CD4-positive, CD25-positive, alpha-beta regulatory T cell (primary cell): ENCODE measurements around the gene MRPS9. TPM values are rescaled to one million over a fixed set of nuclear protein-coding genes. Genes with fewer than 3 reads are reported as not detected.

Source experiments
- ATAC-seq, 2 donors: fragments of 150-1000 bp; cut with Tn5 transposase; one replicate each; pipeline ENCODE4 v1.10.0; 2021; ENCODE audit warnings: low read depth in 2 of 2, moderate number of reproducible peaks in 2 of 2, moderate library complexity in 1 of 2
- DNase-seq, 3 donors: peaks; one replicate each; pipeline versions ENCODE4 v3.0.0 to v3.0.0-alpha.2; 2012 to 2022; ENCODE audit warnings: mixed read lengths in 1 of 3
- H3K27ac ChIP-seq: one replicate; pipeline ENCODE4 v1.7.0; 2013; ENCODE audit warnings: mild to moderate bottlenecking, low read length; ENCODE audit not compliant: insufficient read depth, poor library complexity, severe bottlenecking
- H3K27me3 ChIP-seq: one replicate; pipeline ENCODE4 v1.7.0; 2013; ENCODE audit warnings: low read length; ENCODE audit not compliant: control insufficient read depth, insufficient read depth
- H3K36me3 ChIP-seq: one replicate; pipeline ENCODE4 v1.7.0; 2013; ENCODE audit warnings: mild to moderate bottlenecking, low read length, moderate library complexity; ENCODE audit not compliant: control insufficient read depth, insufficient read depth
- H3K4me1 ChIP-seq: 2 replicates; pipeline ENCODE4 v1.7.0; 2013; ENCODE audit warnings: mild to moderate bottlenecking, low read length; ENCODE audit not compliant: insufficient read depth, control insufficient read depth, poor library complexity, severe bottlenecking
- H3K4me3 ChIP-seq: one replicate; pipeline ENCODE4 v1.7.0; 2013; ENCODE audit warnings: low read depth, mild to moderate bottlenecking, low read length, moderate library complexity
- H3K9me3 ChIP-seq, 2 experiments: 1 replicate in 1 of 2; 2 replicates in 1 of 2; pipeline ENCODE4 v1.7.0; 2013; ENCODE audit warnings: low read length in 2 of 2, mild to moderate bottlenecking in 1 of 2, moderate library complexity in 1 of 2; ENCODE audit not compliant: control insufficient read depth in 2 of 2
- H3K27ac Mint-ChIP-seq, 3 donors: one replicate each; pipeline ENCODE4 v1.8.0; 2020 to 2022; ENCODE audit warnings: mild to moderate bottlenecking in 3 of 3, mixed read lengths in 3 of 3, moderate library complexity in 2 of 3
- H3K27me3 Mint-ChIP-seq: one replicate; pipeline ENCODE4 v1.8.0; 2022; ENCODE audit warnings: mild to moderate bottlenecking, mixed read lengths
- H3K36me3 Mint-ChIP-seq: one replicate; pipeline ENCODE4 v1.8.0; 2020; ENCODE audit warnings: mixed read lengths
- H3K4me1 Mint-ChIP-seq, 4 donors: one replicate each; pipeline ENCODE4 v1.8.0; 2020 to 2022; ENCODE audit warnings: mixed read lengths in 4 of 4, mild to moderate bottlenecking in 1 of 4
- H3K4me3 Mint-ChIP-seq, 4 donors: one replicate each; pipeline ENCODE4 v1.8.0; 2020 to 2022; ENCODE audit warnings: mild to moderate bottlenecking in 4 of 4, mixed read lengths in 4 of 4, moderate library complexity in 3 of 4
- H3K9me3 Mint-ChIP-seq, 7 donors: one replicate each; pipeline ENCODE4 v1.8.0; 2020 to 2022; ENCODE audit warnings: mixed read lengths in 7 of 7, mild to moderate bottlenecking in 3 of 7, moderate library complexity in 2 of 7
- polyA plus RNA-seq, 4 donors: library from polyadenylated mRNA; unstranded; fragments of 300-500 nt; fragmentation: Illumina TruSeq; gene quantifications; one replicate each; pipeline ENCODE4 v1.2.3, GENCODE V29; 2021
- total RNA-seq: library from RNA; stranded (reverse); gene quantifications from one replicate; pipeline ENCODE4 v1.2.3, GENCODE V29; 2022

The MRPS9 gene
- total RNA-seq (13.2 TPM), polyA plus RNA-seq (10 to 100 TPM; 27.5 to 39.6 (median 34.0) TPM)

DNA sequence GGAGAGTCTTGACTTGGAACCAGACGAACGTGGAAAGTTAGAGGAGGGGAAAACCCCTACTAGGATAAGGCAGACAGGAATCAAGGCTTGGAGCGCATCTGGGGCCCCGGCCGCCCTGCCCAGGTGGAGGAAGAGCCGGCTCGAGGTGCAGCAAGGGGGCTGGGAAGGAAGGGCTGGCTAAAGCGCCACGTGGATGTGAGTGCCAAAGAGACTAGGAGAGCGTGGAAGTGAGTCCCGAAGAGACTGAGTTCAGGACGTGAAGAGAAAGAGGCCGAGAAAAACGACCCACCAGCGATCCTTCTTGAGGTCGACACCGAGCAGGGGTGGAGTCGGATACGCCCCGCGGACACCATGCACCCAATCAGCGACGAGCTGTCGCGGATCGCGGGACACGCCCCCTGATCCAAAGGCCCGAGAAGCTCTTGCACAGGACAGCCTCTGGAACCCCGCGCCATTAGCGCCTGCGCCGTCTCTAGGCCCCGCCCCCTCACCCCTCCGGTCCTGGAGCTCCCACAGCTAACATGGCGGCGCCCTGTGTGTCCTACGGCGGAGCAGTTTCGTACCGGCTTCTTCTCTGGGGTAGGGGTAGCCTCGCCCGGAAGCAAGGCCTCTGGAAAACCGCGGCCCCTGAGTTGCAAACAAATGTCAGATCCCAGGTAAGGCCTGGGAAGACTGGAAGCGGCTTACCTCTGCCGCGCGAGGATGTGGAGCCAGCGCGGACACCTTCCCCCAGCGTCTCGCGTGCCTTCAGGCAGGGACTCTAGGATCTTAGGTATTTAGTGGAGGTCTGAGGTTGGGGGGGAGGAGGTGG, at the start of gene MRPS9:
Gene MRPS9, plus strand, starts transcription at position 498 of the 811 bp plus-strand sequence. Its CDS starts 24 bp downstream, at position 522.
- H3K27ac Mint-ChIP-seq: peak within 1 kb of the TSS; percentile 90 to 98 (median 96)
- H3K4me1 ChIP-seq: peaks cover 21% of the 10 kb centered on the region
- no peaks in the 10 kb centered on the region for H3K36me3 ChIP-seq
- no peaks in the 10 kb centered on the region for H3K36me3 Mint-ChIP-seq
- H3K4me3 Mint-ChIP-seq: peak within 1 kb of the TSS; percentile 88 to 99 (median 98)
- H3K27ac ChIP-seq: peak within 1 kb of the TSS; percentile 80
- DNase-seq (peak; percentile 96 to 98 (median 96)), ATAC-seq (peak; percentile 98 to 99)
- no peaks in the 10 kb centered on the region for H3K27me3 Mint-ChIP-seq
- H3K4me3 ChIP-seq: peak within 1 kb of the TSS; percentile 88
- no peaks in the 10 kb centered on the region for H3K9me3 ChIP-seq
- H3K4me1 Mint-ChIP-seq: peaks cover 8 to 54% (median 36%) of the 10 kb centered on the region in 4 donors
- no peaks in the 10 kb centered on the region for H3K27me3 ChIP-seq
- no peaks in the 10 kb centered on the region for H3K9me3 Mint-ChIP-seq

DNA sequence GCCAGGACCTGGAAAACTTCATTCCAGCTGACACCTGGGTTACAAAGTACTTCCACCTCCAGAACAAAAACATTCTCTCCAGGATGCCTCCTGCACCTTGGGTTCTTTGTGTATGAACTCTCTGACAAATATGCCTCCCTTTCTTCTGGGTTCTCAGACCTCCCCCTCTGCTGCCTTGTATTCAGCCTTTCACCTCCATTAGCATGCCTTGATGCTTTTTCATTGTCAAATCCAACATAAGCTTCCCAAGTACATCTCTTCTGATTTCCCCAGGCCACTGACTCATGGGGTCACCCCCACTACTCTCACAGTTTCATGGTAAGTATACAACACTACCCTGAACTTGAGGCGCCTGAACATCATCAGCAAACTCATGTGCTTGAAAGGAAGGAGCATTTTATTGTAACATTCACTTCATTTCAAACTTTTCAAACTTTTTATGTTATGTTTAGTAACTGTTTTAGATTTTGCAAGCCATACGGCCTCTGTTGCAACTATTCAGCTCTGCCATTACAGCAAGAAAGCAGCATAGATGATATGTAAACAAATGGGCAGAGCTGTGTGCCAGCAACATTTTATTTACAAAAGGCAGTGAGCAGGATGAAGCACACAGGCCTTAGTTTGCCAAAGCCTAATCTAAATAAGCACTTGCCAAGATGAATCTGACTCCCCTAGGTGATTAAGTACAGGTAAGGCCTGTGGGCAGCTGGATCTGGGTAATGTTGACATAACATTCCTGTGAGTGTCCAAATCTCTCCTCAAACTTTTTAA, 32.5 kb upstream of the MRPS9 start:
- Histone ChIP-seq H3K4me3 (no peak overlapping the region), H3K27me3 (peaks cover 2% of the 10 kb centered on the region), H3K9me3 (peaks cover 4 to 14% of the 10 kb centered on the region in 2 experiments), H3K36me3 (no peaks in the 10 kb centered on the region), H3K27ac (no peak overlapping the region), H3K4me1 (no peaks in the 10 kb centered on the region)
- Mint-ChIP-seq H3K27me3 (peaks cover 21% of the 10 kb centered on the region), H3K4me3 (no peak overlapping the region), H3K9me3 (peaks cover 1 to 16% (median 9%) of the 10 kb centered on the region in 7 donors), H3K27ac (no peak overlapping the region), H3K36me3 (peaks cover 3% of the 10 kb centered on the region), H3K4me1 (peaks cover 0 to 2% (median 0%) of the 10 kb centered on the region in 4 donors)
- no peak for DNase-seq
- no peak for ATAC-seq

DNA sequence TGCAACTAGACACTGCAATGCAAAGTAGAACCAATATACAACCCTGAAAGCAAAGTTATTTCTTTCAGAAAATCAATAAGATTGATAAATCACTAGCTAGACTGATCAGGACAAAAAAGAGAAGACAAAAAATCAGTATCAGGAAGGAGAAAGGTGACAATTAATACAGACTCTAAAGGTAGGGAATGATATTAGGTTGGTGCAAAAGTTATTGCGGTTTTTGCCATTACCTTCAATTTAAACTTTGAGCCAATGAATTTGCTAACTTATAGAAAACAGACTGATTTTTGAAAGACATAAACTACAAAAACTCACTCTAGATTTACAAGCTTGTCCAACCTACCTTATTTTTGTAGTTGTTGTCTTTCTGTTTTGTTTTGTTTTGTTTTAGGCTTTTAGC, 30.5 kb upstream of the MRPS9 start:
- Histone ChIP-seq H3K9me3 (peaks cover 4 to 14% of the 10 kb centered on the region in 2 experiments), H3K27ac (no peak overlapping the region), H3K36me3 (no peaks in the 10 kb centered on the region), H3K4me3 (no peak overlapping the region), H3K4me1 (no peaks in the 10 kb centered on the region), H3K27me3 (peaks cover 2% of the 10 kb centered on the region)
- Mint-ChIP-seq H3K27ac (no peak overlapping the region), H3K4me3 (no peak overlapping the region), H3K9me3 (peaks cover 1 to 16% (median 12%) of the 10 kb centered on the region in 7 donors), H3K4me1 (peaks cover 0 to 2% (median 0%) of the 10 kb centered on the region in 4 donors), H3K36me3 (peaks cover 3% of the 10 kb centered on the region), H3K27me3 (peaks cover 21% of the 10 kb centered on the region)
- DNase-seq (no peak), ATAC-seq (no peak)

DNA sequence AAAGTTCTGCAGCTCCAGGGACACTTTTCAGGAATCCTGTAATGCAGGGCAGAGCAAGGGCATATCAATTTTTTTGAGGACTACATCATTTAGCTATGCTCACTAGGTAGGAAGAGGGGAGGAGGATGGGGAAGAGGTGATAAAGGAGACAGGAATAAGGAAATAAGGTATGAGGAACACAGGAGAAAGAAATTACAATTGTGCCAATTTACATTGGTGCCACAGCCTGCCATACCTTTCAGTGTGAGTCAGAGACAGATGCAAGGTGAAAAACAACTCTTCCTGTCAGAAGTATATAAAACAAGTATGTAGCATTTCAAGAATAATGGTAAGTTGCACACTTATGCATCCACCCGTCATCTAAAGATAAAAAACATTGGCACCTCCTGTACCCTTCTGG, 5.4 kb upstream of the MRPS9 start:
- Mint-ChIP-seq H3K4me3 (no peak overlapping the region), H3K9me3 (no peaks in the 10 kb centered on the region), H3K27me3 (peaks cover 13% of the 10 kb centered on the region), H3K27ac (no peak overlapping the region), H3K4me1 (peaks cover 0 to 13% (median 9%) of the 10 kb centered on the region in 4 donors), H3K36me3 (no peaks in the 10 kb centered on the region)
- no peak for DNase-seq
- Histone ChIP-seq H3K27me3 (peaks cover 2% of the 10 kb centered on the region), H3K27ac (no peak overlapping the region), H3K9me3 (no peaks in the 10 kb centered on the region), H3K4me3 (no peak overlapping the region), H3K4me1 (peaks cover 8% of the 10 kb centered on the region), H3K36me3 (no peaks in the 10 kb centered on the region)
- no peak for ATAC-seq

DNA sequence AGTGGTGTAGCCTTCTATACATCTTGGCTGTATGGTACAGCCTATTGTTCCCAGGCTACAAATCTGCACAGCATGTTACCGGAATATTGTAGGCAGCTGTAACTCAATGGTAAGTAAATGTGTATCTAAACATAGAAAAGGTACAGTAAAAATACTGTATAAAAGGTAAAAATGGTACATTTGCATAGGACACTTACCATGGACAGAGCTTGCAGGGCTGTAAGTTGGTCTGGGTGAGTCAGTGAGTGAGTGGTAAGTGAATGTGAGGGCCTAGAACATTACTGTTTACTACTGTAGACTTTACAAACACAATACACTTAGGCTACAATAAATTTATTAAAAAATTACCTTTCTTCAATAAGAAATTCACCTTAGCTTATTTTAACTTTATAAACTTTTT, 3.7 kb upstream of the MRPS9 start:
- Histone ChIP-seq H3K4me3 (no peak overlapping the region), H3K27ac (no peak overlapping the region), H3K9me3 (no peaks in the 10 kb centered on the region), H3K4me1 (peaks cover 19% of the 10 kb centered on the region), H3K36me3 (no peaks in the 10 kb centered on the region), H3K27me3 (peaks cover 2% of the 10 kb centered on the region)
- no peak overlapping the region for H3K4me3 Mint-ChIP-seq
- H3K9me3 Mint-ChIP-seq: no peaks in the 10 kb centered on the region
- no peaks in the 10 kb centered on the region for H3K36me3 Mint-ChIP-seq
- H3K27me3 Mint-ChIP-seq: peaks cover 4% of the 10 kb centered on the region
- ATAC-seq (no peak), DNase-seq (no peak)
- no peak overlapping the region for H3K27ac Mint-ChIP-seq
- peaks cover 8 to 27% (median 20%) of the 10 kb centered on the region in 4 donors for H3K4me1 Mint-ChIP-seq

DNA sequence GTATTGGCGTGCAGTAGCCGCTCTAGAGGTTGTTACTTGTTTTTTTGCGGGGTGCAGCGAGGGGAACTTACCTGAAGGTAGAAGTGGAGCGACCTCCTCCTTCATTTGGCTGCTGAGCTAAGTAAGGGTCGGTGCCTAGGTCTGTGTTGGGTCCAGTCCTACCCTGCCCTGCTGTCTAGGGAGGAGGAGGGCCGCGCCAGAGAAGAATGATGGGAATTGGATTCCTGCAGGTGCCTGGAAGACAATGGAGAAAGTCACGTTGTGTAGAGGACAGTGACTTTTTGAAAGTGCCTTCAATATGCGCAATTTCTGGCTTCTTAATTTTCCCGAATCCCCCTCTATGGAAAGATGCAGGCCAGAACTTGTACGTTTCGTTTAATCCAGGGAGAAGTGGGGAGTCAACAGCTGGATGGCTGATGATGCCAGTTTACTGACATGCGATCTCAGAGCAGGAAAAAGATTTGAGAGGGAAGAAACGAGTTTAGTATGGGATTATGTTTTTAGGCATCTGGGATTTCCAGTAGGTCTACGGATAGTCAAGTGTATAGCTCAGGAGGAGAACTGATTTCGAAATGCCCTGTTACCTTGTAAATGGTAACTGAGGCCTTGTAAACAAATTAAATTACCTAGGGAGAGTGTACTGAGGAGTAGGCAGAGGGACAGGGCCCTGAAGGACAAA, 653 bp downstream of the MRPS9 start:
- H3K36me3 ChIP-seq: no peaks in the 10 kb centered on the region
- H3K9me3 ChIP-seq: no peaks in the 10 kb centered on the region
- Mint-ChIP-seq H3K27me3 (no peaks in the 10 kb centered on the region), H3K27ac (peak overlapping the region; percentile 88 to 98 (median 96)), H3K4me1 (peaks cover 8 to 54% (median 36%) of the 10 kb centered on the region in 4 donors), H3K9me3 (no peaks in the 10 kb centered on the region), H3K36me3 (no peaks in the 10 kb centered on the region), H3K4me3 (peak overlapping the region; percentile 88 to 99 (median 98))
- H3K27ac ChIP-seq: peak overlapping the region; percentile 80
- peak overlapping the region; percentile 88 for H3K4me3 ChIP-seq
- no peak for ATAC-seq
- no peaks in the 10 kb centered on the region for H3K27me3 ChIP-seq
- peak in 1 of 3 donors; percentile 7 for DNase-seq
- H3K4me1 ChIP-seq: peaks cover 21% of the 10 kb centered on the region

DNA sequence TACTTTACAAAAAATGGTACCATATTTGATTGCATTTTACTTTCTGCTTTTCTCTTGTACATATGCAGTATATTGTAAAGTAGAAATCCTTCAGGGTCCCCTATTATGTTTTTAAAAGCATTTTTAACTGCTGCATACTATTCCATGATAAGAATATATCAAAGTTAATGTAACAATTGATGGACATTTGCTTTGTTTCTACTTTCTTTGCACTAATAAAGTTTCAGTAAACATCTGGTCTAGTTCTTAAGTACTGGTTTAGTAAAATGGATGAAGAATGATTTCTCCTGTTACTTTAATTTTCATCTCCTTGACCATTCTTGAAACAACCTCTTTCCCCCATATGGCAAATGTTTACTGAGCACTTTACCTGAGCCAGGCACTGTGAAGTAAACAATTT, 1.7 kb downstream of the MRPS9 start:
- DNase-seq (no peak), ATAC-seq (no peak)
- H3K9me3 Mint-ChIP-seq: no peaks in the 10 kb centered on the region
- H3K9me3 ChIP-seq: no peaks in the 10 kb centered on the region
- no peak overlapping the region for H3K4me3 ChIP-seq
- H3K27ac ChIP-seq: no peak overlapping the region
- H3K4me1 ChIP-seq: peaks cover 21% of the 10 kb centered on the region
- H3K36me3 Mint-ChIP-seq: peaks cover 2% of the 10 kb centered on the region
- H3K27me3 ChIP-seq: no peaks in the 10 kb centered on the region
- H3K4me1 Mint-ChIP-seq: peaks cover 8 to 54% (median 36%) of the 10 kb centered on the region in 4 donors
- no peaks in the 10 kb centered on the region for H3K27me3 Mint-ChIP-seq
- H3K36me3 ChIP-seq: no peaks in the 10 kb centered on the region
- peak overlapping the region; percentile 8 to 88 (median 31) for H3K4me3 Mint-ChIP-seq
- peak overlapping the region in 2 of 3 donors; percentile 16 to 43 for H3K27ac Mint-ChIP-seq
